Sigmoid colon (tissue), 4 donors: ENCODE results near the gene LGALS8.

Experiments used
- CTCF ChIP-seq, 4 experiments: fragments of 450-650 bp in 3 of 4; fragments of 200-600 bp in 1 of 4; IDR thresholded peaks; one replicate each; pipeline ENCODE4 v1.5.1; 2016 to 2019; ENCODE audit warnings: antibody characterized with exemption in 4 of 4, mild to moderate bottlenecking in 3 of 4, moderate library complexity in 2 of 4
- EP300 ChIP-seq, 4 donors: sonication (generic); formaldehyde crosslinking; IDR thresholded peaks; one replicate each; pipeline ENCODE4 v1.6.1; 2017; ENCODE audit warnings: antibody characterized with exemption in 4 of 4
- POLR2A ChIP-seq, 2 donors: fragments of 450-650 bp; IDR thresholded peaks; one replicate each; pipeline ENCODE4 v1.6.1; 2016; ENCODE audit warnings: antibody characterized with exemption in 2 of 2, mild to moderate bottlenecking in 2 of 2, moderate library complexity in 2 of 2

GRCh38 chr1:236552096-236552495, 28.3 kb downstream of the LGALS8 start:
- TF ChIP-seq POLR2A (IDR thresholded peaks at IDR 0.05) (no peak), CTCF (IDR thresholded peaks at IDR 0.05) (no peak), EP300 (IDR thresholded peaks at IDR 0.05) (no peak)
